ENCODE results near the gene EPDR1.
"Not testable (repeated sequence)": the region's sequence is repeated elsewhere in the genome, so short reads cannot be mapped to it uniquely, and the experiment has no call there.

EPDR1 gene

GRCh38 chr7:37930226-37930948 is 9.9 kb downstream of the EPDR1 start:
- no peak for DNase-seq

GRCh38 chr7:37932543-37932942 is 12.1 kb downstream of the EPDR1 start:
- DNase-seq, result no peak

GRCh38 chr7:37933018-37933566 is 12.7 kb downstream of the EPDR1 start:
- no peak for DNase-seq

- no peak for DNase-seq
Observed at GRCh38 chr7:37942934-37943610, 22.6 kb downstream of the EPDR1 start.

GRCh38 chr7:37943905-37944736 is 23.7 kb downstream of the EPDR1 start:
- no peak for DNase-seq

- no peak for DNase-seq
Observed at GRCh38 chr7:37944737-37945054, 24.3 kb downstream of the EPDR1 start.

- DNase-seq, result no peak
Observed at GRCh38 chr7:37945336-37945735, 24.9 kb downstream of the EPDR1 start.

- no peak for DNase-seq
Observed at GRCh38 chr7:37947138-37947940, 26.9 kb downstream of the EPDR1 start.

GRCh38 chr7:37947941-37948210 is 27.4 kb downstream of the EPDR1 start:
- no peak for DNase-seq

- no peak for DNase-seq
Observed at GRCh38 chr7:37952240-37952639, 31.8 kb downstream of the EPDR1 start.

GRCh38 chr7:37954217-37954616 is 33.8 kb downstream of the EPDR1 start:
- not testable (repeated sequence) for DNase-seq

- DNase-seq, result no peak
Observed at GRCh38 chr7:37956791-37957190, 36.4 kb downstream of the EPDR1 start.

- no peak for DNase-seq
Observed at GRCh38 chr7:37957221-37957970, 37.0 kb downstream of the EPDR1 start.

- no peak for DNase-seq
Observed at GRCh38 chr7:37960483-37960882, 40.0 kb downstream of the EPDR1 start.

- no peak for DNase-seq
Observed at GRCh38 chr7:37961251-37961650, 40.8 kb downstream of the EPDR1 start.

GRCh38 chr7:37964196-37964595 is 43.8 kb downstream of the EPDR1 start:
- DNase-seq, result no peak

GRCh38 chr7:37970211-37970610 is 49.8 kb downstream of the EPDR1 start:
- no peak for DNase-seq

GRCh38 chr7:37971491-37971890 is 51.1 kb downstream of the EPDR1 start:
- no peak for DNase-seq

- DNase-seq, result no peak
Observed at GRCh38 chr7:37973915-37974314, 53.5 kb downstream of the EPDR1 start.

- no peak for DNase-seq
Observed at GRCh38 chr7:37974711-37975110, 54.3 kb downstream of the EPDR1 start.

GRCh38 chr7:37977243-37977642 is 56.8 kb downstream of the EPDR1 start:
- no peak for DNase-seq

- no peak for DNase-seq
Observed at GRCh38 chr7:37981664-37982063, 61.2 kb downstream of the EPDR1 start.
